HCT116 (cell line): ENCODE measurements around the gene USP7.

Experiments
- CTCF ChIP-seq, 3 experiments: fragments of 200-600 bp in 1 of 3; sonication (generic) in 1 of 3; IDR thresholded peaks in 2 of 3; conservative IDR thresholded peaks in 1 of 3; 2 replicates each; pipeline ENCODE4 v1.5.1; 2012 to 2017; ENCODE audit warnings: low read depth in 2 of 3, low read length in 2 of 3, antibody characterized with exemption in 1 of 3, borderline replicate concordance in 1 of 3, control low read depth in 1 of 3, mild to moderate bottlenecking in 1 of 3, mixed read lengths in 1 of 3, mixed run types in 1 of 3, moderate library complexity in 1 of 3; ENCODE audit not compliant: insufficient read depth in 1 of 3
- EZH2 ChIP-seq: fragments of 200-600 bp; sonication (generic); IDR thresholded peaks from 2 replicates; pipeline ENCODE4 v1.6.1; 2017; ENCODE audit warnings: antibody characterized with exemption, mixed run types
- JUND ChIP-seq: IDR thresholded peaks from 2 replicates; pipeline ENCODE4 v1.6.1; 2012
- POLR2A ChIP-seq: IDR thresholded peaks from 2 replicates; pipeline ENCODE4 v1.7.0; 2011; ENCODE audit warnings: borderline replicate concordance; ENCODE audit not compliant: insufficient read depth, insufficient read length; ENCODE audit errors: extremely low read depth
- POLR2AphosphoS5 ChIP-seq: IDR thresholded peaks from 2 replicates; pipeline ENCODE4 v1.6.1; 2011; ENCODE audit warnings: mild to moderate bottlenecking, low read depth, low read length, moderate library complexity
- SIN3A ChIP-seq: IDR thresholded peaks from 2 replicates; pipeline ENCODE4 v1.6.1; 2012; ENCODE audit warnings: low read depth
- TF ChIP-seq, protein P1 (sequence below): IDR thresholded peaks from 2 replicates; pipeline ENCODE4 v1.6.1; 2012

- TF ChIP-seq POLR2A (no peak), SIN3A (no peak), EZH2 (no peak), POLR2AphosphoS5 (no peak), JUND (no peak), CTCF (IDR thresholded peaks at IDR 0.05 in 2 of 3, conservative IDR thresholded peaks at IDR 0.05 in 1 of 3; ENCODE audit: borderline replicate concordance in 1 of 3, insufficient read depth in 1 of 3, low read depth in 2 of 3, low read length in 2 of 3) (no peak)
- TF ChIP-seq, protein P1, sequence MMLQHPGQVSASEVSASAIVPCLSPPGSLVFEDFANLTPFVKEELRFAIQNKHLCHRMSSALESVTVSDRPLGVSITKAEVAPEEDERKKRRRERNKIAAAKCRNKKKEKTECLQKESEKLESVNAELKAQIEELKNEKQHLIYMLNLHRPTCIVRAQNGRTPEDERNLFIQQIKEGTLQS = no peak
These were observed 98.4 kb downstream of the USP7 start for GRCh38 chr16:8865145-8865882.
